Measurements from ENCODE around the gene PPARG. TPM values are rescaled to one million over a fixed set of nuclear protein-coding genes. Genes with fewer than 3 reads are reported as not detected.
A peak's percentile ranks its signal among the peaks of the same experiment; 100 is the strongest.
"Not testable (repeated sequence)": the region's sequence is repeated elsewhere in the genome, so short reads cannot be mapped to it uniquely, and the experiment has no call there.

The PPARG gene
- polyA plus RNA-seq, 2 of the 4 experiments (the other 2 are of a cell fraction) = 38.9 to 43.1 TPM

- ChIA-PET POLR2A (no interaction called here), CTCF (interaction anchor here (0.6 to 1.8 kb wide), 8 partner anchors 13 to 207 kb away, joined by 3 to 7 read pairs (median 4); no protein-coding TSS in a partner anchor)
- DNase-seq (ENCODE audit: low read depth in 1 of 2, low spot score in 1 of 2) = no peak
- no peak for TF ChIP-seq BCL3 (IDR thresholded peaks at IDR 0.05)
- TF ChIP-seq, protein P1, sequence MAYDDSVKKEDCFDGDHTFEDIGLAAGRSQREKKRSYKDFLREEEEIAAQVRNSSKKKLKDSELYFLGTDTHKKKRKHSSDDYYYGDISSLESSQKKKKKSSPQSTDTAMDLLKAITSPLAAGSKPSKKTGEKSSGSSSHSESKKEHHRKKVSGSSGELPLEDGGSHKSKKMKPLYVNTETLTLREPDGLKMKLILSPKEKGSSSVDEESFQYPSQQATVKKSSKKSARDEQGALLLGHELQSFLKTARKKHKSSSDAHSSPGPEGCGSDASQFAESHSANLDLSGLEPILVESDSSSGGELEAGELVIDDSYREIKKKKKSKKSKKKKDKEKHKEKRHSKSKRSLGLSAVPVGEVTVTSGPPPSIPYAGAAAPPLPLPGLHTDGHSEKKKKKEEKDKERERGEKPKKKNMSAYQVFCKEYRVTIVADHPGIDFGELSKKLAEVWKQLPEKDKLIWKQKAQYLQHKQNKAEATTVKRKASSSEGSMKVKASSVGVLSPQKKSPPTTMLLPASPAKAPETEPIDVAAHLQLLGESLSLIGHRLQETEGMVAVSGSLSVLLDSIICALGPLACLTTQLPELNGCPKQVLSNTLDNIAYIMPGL (CRISPR knock-in tag; IDR thresholded peaks at IDR 0.05; ENCODE audit: borderline replicate concordance) = no peak
- no peak for TF ChIP-seq FOSB (CRISPR knock-in tag; IDR thresholded peaks at IDR 0.05)
- TF ChIP-seq EHF (CRISPR knock-in tag; IDR thresholded peaks at IDR 0.05) = no peak
- TF ChIP-seq, protein P2, sequence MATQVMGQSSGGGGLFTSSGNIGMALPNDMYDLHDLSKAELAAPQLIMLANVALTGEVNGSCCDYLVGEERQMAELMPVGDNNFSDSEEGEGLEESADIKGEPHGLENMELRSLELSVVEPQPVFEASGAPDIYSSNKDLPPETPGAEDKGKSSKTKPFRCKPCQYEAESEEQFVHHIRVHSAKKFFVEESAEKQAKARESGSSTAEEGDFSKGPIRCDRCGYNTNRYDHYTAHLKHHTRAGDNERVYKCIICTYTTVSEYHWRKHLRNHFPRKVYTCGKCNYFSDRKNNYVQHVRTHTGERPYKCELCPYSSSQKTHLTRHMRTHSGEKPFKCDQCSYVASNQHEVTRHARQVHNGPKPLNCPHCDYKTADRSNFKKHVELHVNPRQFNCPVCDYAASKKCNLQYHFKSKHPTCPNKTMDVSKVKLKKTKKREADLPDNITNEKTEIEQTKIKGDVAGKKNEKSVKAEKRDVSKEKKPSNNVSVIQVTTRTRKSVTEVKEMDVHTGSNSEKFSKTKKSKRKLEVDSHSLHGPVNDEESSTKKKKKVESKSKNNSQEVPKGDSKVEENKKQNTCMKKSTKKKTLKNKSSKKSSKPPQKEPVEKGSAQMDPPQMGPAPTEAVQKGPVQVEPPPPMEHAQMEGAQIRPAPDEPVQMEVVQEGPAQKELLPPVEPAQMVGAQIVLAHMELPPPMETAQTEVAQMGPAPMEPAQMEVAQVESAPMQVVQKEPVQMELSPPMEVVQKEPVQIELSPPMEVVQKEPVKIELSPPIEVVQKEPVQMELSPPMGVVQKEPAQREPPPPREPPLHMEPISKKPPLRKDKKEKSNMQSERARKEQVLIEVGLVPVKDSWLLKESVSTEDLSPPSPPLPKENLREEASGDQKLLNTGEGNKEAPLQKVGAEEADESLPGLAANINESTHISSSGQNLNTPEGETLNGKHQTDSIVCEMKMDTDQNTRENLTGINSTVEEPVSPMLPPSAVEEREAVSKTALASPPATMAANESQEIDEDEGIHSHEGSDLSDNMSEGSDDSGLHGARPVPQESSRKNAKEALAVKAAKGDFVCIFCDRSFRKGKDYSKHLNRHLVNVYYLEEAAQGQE (IDR thresholded peaks at IDR 0.05) = no peak
- TF ChIP-seq ZFP36 (IDR thresholded peaks at IDR 0.05; ENCODE audit: borderline replicate concordance, partially characterized antibody) = no peak
- TF ChIP-seq JUN (IDR thresholded peaks at IDR 0.05) = no peak
- no peak for TF ChIP-seq ZC3H11A (IDR thresholded peaks at IDR 0.05)
- TF ChIP-seq GATA3 (IDR thresholded peaks at IDR 0.05; ENCODE audit: borderline replicate concordance) = no peak
- TF ChIP-seq RARB (CRISPR knock-in tag; IDR thresholded peaks at IDR 0.05) = no peak
- no peak for TF ChIP-seq JUNB (IDR thresholded peaks at IDR 0.05)
- no peak for TF ChIP-seq TP53 (CRISPR knock-in tag; IDR thresholded peaks at IDR 0.05)
- TF ChIP-seq HOXB5 (CRISPR knock-in tag; IDR thresholded peaks at IDR 0.05) = no peak
- TF ChIP-seq CBX8 (IDR thresholded peaks at IDR 0.05) = no peak
- no peak for TF ChIP-seq FOXS1 (CRISPR knock-in tag; IDR thresholded peaks at IDR 0.05)
- TF ChIP-seq SREBF2 (IDR thresholded peaks at IDR 0.05) = no peak
- TF ChIP-seq FOSL2 (IDR thresholded peaks at IDR 0.05) = no peak
- no peak for TF ChIP-seq FOSL2 (CRISPR knock-in tag; IDR thresholded peaks at IDR 0.05)
- TF ChIP-seq SMC3 (IDR thresholded peaks at IDR 0.05) = no peak
- no peak for TF ChIP-seq CHD4 (IDR thresholded peaks at IDR 0.05; ENCODE audit: borderline replicate concordance)
- Histone ChIP-seq H3K27ac (no peak overlapping the region), H3K4me3 (no peak overlapping the region), H3K4me1 (0 out of 3 replicates have a peak, but pooled peaks cover 2% of the 10 kb centered on the region), H3K9me3 (no peaks in the 10 kb centered on the region), H3K4me2 (no peak overlapping the region)
- no peak for FAIRE-seq
- no peak for ATAC-seq
- WGBS (ENCODE audit: missing lambda C conversion rate) = 16% methylated on average over 2 of the region's 2 CpGs
These were observed 15.7 kb upstream of the PPARG start for GRCh38 chr3:12273045-12273695.

DNA sequence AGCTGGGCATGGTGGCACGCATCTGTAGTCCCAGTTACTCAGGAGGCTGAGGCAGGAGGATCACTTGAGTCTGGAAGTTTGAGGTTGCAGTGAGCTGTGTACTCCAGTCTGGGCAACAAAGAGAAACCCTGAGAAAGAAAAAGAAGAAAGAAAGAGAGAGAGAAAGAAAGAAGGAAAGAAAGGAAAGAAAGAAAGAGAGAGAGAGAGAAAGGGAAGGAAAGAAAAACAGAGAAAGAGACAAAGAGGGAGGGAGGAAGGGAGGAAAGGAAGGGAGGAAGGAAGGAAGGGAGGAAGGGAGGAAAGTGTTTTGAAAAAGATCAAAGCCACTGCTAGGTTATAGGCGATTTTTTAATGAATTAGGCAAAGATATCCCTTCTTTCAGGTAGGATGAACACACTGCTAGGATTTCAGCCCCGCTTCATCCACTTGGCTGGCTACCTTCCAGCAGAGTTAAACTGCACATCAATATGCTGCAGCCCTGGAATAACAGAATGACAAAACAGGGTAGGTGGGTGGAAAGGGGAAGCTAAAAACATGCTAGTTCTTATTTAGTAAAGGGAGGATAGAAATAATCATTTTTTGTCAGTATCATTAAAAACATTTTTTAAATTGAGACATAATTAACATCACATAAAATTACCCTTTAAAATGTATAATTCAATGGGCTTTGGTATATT, 12.8 kb upstream of the PPARG start:
- no peak for FAIRE-seq
- POLR2A ChIA-PET = no interaction called here
- TF ChIP-seq EHF (CRISPR knock-in tag; IDR thresholded peaks at IDR 0.05) (no peak), TP53 (CRISPR knock-in tag; IDR thresholded peaks at IDR 0.05) (no peak), EHMT2 (IDR thresholded peaks at IDR 0.05; ENCODE audit: low read depth) (no peak), BHLHE40 (IDR thresholded peaks at IDR 0.05; ENCODE audit: low read depth, low read length) (no peak), CBX2 (IDR thresholded peaks at IDR 0.05; ENCODE audit: borderline replicate concordance, low read depth) (no peak), MAZ (IDR thresholded peaks at IDR 0.05; ENCODE audit: borderline replicate concordance, low read depth, low read length) (no peak), RAD21 (conservative IDR thresholded peaks at IDR 0.05 in 1 of 2, IDR thresholded peaks at IDR 0.05 in 1 of 2) (no peak), KDM5A (IDR thresholded peaks at IDR 0.05) (no peak), ESRRA (IDR thresholded peaks at IDR 0.05; ENCODE audit: borderline replicate concordance, low read length) (no peak)
- no peak overlapping the region for H3K4me3 ChIP-seq
- 66% methylated on average over 3 of the region's 3 CpGs for WGBS (ENCODE audit: missing lambda C conversion rate)
- DNase-seq (ENCODE audit: low read depth in 1 of 2, low spot score in 1 of 2) = no peak
- 0 out of 6 replicates have a peak overlapping the region, but pooled peaks of 1 of the 2 experiments have one; percentile 14 for H3K27ac ChIP-seq
- H3K4me2 ChIP-seq = no peak overlapping the region
- CTCF ChIA-PET = no interaction called here
- no peaks in the 10 kb centered on the region for H3K9me3 ChIP-seq
- H3K4me1 ChIP-seq = peaks cover 9% of the 10 kb centered on the region; the same call in 2 of the 3 replicates
- ATAC-seq = no peak

DNA sequence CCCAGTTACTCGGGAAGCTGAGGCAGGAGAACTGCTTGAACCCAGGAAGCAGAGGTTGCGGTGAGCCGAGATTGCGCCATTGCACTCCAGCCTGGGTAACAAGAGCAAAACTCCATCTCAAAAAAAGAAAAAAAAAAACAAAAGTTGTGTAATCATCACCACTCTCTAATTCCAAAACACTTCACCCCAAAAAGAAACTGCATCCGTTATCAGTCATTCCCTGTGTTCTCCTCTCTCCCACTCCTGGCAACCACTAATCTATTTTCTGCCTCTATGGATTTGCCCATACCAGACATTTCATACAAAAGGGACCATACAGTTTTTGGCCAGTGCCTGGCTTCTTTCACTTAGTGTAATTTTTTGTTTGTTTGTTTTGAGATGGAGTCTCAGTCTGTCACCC, 12.0 kb upstream of the PPARG start:
- H3K4me3 ChIP-seq; H3K27ac ChIP-seq; FAIRE-seq; POLR2A ChIA-PET; DNase-seq (ENCODE audit: low read depth in 1 of 2, low spot score in 1 of 2); CTCF ChIA-PET; H3K4me1 ChIP-seq; ATAC-seq; H3K9me3 ChIP-seq; H3K4me2 ChIP-seq: not testable (repeated sequence)
- 94% methylated on average over 5 of the region's 5 CpGs for WGBS (ENCODE audit: missing lambda C conversion rate)
